H54 (cell line): ENCODE measurements around the gene DCLRE1C.
"Not testable (repeated sequence)": the region's sequence is repeated elsewhere in the genome, so short reads cannot be mapped to it uniquely, and the experiment has no call there.

Experiments
- DNase-seq: peaks from one replicate; pipeline ENCODE4 v3.0.0; 2011; ENCODE audit warnings: low spot score, mixed read lengths; ENCODE audit not compliant: insufficient read length
- FAIRE-seq: peaks from 3 replicates; lab custom pipeline; 2011; peaks lifted over from hg19 to GRCh38; lab: Jason Lieb, UNC
- POLR2A ChIP-seq: IDR thresholded peaks from 2 replicates; pipeline ENCODE4 v1.6.1; 2011; ENCODE audit warnings: low read depth, mild to moderate bottlenecking, low read length

Gene DCLRE1C

GRCh38 chr10:14926722-14927416, 27.0 kb downstream of the DCLRE1C start:
- TF ChIP-seq POLR2A = no peak
- FAIRE-seq = no peak
- DNase-seq = no peak

DNA sequence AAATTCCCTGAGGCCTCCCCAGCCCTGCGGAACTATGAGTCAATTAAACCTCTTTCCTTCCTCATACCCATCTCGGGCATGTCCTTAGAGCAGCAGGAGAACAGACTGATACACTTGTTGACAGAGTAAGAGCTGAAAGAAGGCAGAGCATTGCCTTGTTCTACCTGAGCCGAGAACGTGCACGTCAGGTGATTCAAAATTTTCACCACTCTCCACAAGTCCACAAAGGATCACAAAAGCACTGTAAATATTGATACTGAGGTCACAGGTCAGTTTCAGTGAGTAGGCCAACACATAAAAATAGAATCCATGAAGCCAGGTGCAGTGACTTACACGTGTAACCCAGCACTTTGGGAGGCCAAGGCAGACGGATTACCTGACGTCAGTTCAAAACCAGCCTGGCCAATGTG, 27.8 kb downstream of the DCLRE1C start:
- no peak for TF ChIP-seq POLR2A
- no peak for DNase-seq
- no peak for FAIRE-seq

DNA sequence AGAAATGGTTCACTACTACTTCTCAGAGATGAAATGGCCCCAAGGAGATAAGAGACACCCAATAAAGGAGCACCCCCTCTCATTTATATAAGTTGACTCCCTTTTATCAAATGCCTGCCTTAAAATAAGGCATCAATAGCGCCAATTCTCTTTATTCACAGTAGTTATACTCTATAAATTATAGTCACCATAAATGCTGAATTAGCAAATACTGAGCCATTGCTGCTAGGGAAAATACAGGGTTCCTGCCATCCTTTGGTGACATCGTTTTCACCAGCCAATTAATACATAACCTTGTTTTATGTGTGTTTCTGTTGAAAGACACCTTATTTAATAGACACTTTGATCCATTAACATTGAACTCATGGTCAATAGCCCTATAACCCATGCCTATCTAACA, 28.6 kb downstream of the DCLRE1C start:
- no peak for TF ChIP-seq POLR2A
- DNase-seq = no peak
- no peak for FAIRE-seq

DNA sequence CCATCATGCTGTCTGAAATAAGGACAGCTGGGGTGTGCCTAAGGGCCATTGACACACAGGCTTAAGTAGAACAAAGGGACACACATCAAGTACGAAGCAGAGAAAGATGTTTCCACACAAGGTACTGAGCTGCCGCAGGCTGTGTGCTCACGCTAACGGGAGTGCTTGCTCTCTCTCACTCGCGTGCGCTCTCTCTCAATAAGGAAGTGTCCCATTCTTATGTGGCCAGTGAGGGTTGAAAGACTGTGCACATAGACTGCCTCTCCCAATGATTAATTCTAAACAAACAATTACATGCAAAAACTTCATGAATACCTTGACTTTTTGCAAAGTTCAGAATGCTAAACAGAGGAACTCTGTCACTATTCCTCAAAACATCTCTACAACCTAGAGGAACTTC, 29.9 kb downstream of the DCLRE1C start:
- DNase-seq (no peak), FAIRE-seq (no peak)
- no peak for TF ChIP-seq POLR2A

GRCh38 chr10:14918964-14919363, 34.9 kb downstream of the DCLRE1C start:
- FAIRE-seq = no peak
- no peak for DNase-seq
- no peak for TF ChIP-seq POLR2A

DNA sequence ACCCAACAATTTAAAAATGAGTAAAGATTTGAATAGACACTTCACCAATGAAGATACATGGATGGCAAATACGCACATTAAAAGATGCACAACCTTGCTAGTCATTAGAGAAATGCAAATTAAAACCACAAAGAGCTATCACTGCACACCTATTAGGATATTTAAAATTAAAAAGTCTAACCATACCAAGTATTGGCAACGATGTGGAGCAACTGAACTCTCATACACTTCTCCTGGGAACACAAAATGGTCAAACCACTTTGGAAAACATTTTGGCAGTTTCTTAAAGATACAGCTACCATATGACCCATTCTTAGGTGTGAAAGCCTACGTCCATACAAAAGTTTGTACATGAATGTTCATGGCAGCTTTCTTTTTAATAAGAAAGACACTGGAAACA, 36.1 kb downstream of the DCLRE1C start:
- DNase-seq = no peak
- peak; percentile 30 for FAIRE-seq
- TF ChIP-seq POLR2A = no peak

DNA sequence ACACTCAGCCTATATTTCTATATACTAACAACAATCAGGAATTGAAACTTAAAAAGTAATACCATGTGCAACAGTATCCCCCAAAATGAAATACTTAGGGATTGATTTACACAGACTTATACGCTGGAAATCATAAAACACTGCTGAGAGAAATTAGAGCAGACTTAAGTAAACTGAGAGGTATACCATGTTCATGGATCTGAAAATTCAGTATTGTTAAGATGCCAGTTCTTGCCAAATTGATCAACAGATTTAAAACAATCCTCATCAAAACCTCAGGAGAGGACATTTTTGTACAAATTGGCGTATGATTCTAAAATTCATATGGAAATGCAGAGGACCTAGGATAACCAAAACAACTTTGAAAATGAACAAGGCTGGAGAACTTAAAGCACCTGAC, 37.3 kb downstream of the DCLRE1C start:
- FAIRE-seq (no peak), DNase-seq (no peak)
- no peak for TF ChIP-seq POLR2A

DNA sequence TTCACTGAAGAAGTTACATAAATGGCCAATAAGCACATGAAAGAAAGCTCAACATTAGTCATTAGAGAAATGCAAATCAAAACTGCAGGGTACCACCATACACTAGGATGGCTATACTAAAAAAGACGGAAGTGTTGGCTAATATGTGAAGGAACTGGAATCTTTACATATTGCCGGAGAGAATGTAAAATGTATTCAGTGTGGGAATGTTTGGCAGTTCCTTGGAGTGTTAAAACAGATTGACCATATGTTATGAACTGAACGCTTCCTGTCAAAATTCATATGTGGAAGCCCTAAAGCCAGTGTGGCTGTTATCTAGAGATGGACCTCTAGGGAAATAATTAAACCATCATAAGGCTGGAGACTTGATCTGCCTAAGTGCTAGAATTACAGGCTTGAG, 42.1 kb downstream of the DCLRE1C start:
- no peak for FAIRE-seq
- no peak for TF ChIP-seq POLR2A
- DNase-seq = no peak

- FAIRE-seq = no peak
- no peak for TF ChIP-seq POLR2A
These were observed 42.9 kb downstream of the DCLRE1C start for GRCh38 chr10:14910953-14911352.

DNA sequence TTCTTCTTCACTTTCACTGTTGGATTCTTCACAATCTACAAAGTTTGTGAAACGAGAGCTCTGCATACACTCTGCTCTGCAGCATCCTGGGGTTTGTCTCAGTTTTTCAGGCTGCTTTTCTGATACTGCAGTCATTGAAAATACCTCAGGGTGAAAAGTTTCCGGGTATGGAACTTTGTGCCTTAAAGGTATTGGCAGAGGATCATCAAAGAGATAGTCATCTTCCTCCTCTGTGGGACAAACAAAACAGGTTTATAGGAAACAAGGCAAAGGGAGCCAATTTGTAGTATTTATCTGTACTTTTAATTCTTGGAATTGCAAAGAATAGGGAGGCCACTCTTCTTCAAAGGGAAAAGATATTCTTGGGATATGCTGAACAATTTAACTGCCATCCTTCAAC, 44.8 kb downstream of the DCLRE1C start:
- DNase-seq = no peak
- TF ChIP-seq POLR2A = no peak
- no peak for FAIRE-seq

More at GRCh38 chr10:14910953-14911352, 42.9 kb downstream of the DCLRE1C start:
- no peak for DNase-seq

DNA sequence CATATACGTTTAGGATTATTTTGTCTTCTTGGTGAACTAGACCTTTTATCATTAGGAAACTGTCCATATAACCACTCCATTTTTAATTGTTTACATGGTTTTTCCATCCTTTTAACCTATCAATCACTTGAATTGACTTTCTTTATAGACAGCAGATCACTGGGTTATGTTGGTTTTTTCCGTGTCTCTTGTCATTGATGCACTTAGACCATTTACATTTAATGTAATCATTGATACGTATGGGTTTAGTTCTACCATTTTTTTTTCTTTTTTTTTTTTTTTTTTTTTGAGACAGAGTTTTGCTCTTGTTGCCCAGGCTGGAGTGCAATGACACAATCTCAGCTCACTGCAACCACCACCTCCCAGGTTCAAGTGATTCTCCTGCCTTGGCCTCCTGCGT, 46.3 kb downstream of the DCLRE1C start:
- DNase-seq, FAIRE-seq: not testable (repeated sequence)

DNA sequence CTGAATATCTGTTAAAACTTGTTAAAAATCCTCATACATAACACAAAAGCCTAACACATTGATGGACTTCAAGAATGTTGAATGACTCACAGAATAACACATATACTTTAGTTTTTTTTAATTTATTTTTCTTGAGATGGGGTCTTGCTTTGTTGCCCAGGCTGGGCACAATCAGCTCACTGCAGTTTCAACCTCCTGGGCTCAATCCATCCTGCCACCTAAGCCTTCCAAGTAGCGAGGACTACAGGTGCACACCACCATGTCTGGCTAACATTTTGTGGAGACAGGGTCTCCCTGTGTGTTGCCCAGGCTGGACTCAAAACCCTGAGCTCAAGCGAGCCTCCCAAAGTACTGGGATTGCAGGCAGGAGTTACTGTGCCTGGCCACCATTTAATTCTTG, 47.1 kb downstream of the DCLRE1C start:
- no peak for TF ChIP-seq POLR2A
- FAIRE-seq = no peak
- no peak for DNase-seq

GRCh38 chr10:14905890-14906289, 48.0 kb downstream of the DCLRE1C start:
- FAIRE-seq (no peak), DNase-seq (no peak)
- no peak for TF ChIP-seq POLR2A

DNA sequence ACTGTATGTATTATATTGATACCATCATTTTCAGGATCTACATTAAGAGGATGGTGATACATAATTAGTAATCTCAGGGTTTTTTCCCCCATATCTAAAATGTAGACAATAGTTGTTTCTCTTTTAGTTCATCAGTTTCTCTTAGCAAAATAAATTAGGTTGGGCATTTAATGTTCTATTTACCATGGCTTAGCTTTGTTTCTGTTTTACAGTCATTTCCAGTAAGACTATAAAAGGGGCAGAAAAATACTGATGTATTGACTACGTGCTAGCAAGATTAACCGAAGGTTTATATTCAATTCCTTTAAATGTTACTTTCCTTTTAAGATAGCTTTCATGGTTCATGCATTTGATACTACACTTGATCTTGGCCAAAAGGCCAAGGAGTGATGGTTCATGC, 49.0 kb downstream of the DCLRE1C start:
- FAIRE-seq (no peak), DNase-seq (no peak)
- no peak for TF ChIP-seq POLR2A

GRCh38 chr10:14904316-14904732, 49.6 kb downstream of the DCLRE1C start:
- no peak for TF ChIP-seq POLR2A
- DNase-seq = peak; percentile 7
- peak; percentile 57 for FAIRE-seq
